Stimulated activated CD8-positive, alpha-beta memory T cell treated with anti-CD3 and anti-CD28 coated beads, Interleukin-7, amount 100 ng/mL, for 24 hours (primary cell): ENCODE data around the gene SEZ6L2.

Source experiments
- DNase-seq: peaks from one replicate; pipeline ENCODE4 v3.0.0-alpha.2; 2020; ENCODE audit warnings: low read depth

Gene SEZ6L2

DNA sequence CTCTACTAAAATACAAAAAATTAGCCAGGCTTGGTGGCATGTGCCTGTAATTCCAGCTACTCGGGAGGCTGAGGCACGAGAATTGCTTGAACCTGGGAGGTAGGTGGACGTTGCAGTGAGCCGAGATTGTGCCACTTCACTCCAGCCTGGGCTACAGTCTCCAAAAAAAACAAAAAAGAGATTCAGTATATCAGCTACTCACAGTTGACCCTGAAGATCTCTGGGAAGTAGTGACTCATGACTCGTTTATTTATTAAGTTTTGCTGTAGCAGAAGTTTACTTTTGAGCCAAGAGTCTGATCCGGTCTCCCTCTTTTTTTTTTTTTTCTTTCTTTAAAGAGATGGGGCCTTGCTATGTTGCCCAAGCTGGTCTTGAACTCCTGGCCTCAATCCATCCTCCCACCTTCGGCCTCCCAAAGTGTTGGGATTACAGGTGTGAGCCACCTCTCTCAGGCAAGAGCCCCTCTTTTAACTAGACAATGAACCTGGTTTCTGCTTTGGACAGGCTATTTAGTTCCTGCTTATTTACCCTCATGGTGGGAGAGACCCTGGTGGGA is 74.7 kb downstream of the SEZ6L2 start:
- DNase-seq = no peak

DNA sequence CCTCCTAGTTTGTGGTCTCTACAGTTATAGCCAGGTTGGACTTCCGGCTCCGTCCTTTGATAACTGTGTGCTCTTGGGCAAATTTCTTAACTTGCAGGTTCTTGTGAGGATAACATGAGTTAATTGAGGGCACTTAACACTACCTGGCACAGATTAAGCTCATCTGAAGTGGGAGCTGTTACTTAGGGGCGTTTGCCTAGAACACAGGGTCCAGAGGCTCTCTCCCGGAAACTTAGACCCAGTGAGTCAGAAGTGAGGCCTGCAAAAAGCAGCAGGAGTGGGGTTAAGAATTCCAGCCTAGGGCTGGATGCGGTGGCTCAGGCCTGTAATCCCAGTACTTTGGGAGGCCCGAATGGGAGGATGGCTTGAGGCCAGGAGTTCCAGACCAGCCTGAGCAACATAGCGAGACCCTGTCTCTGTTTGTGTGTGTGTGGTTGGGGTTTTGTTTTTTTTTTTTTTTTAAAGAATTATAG is 77.7 kb downstream of the SEZ6L2 start:
- DNase-seq = no peak
